GM19099 (cell line): ENCODE results near the gene KCNMB2.

Source experiments
- POLR2A ChIP-seq: IDR thresholded peaks from 3 replicates; pipeline ENCODE4 v1.6.1; 2011; ENCODE audit warnings: low read depth; ENCODE audit not compliant: insufficient read length; ENCODE audit errors: extremely low read depth

KCNMB2 gene

DNA sequence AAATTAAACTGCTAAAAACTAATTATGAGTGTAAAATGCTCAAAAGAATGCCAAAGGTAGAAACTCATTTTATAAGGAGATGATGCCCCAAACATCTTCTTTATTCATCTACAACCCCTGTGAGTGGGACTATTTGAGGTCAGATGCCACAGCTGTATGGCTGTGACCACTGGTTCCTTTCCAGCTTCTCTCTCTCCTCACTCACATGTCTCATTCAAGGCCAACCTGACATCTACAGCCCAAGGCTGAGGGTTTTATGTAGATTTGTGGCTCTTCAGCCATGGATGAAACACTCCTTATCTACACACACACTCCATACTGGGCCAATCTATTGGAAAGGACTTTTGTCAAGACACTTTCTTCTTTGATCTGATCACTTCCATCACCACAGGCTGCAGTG lies 231.3 kb downstream of the KCNMB2 start:
- no peak for TF ChIP-seq POLR2A

DNA sequence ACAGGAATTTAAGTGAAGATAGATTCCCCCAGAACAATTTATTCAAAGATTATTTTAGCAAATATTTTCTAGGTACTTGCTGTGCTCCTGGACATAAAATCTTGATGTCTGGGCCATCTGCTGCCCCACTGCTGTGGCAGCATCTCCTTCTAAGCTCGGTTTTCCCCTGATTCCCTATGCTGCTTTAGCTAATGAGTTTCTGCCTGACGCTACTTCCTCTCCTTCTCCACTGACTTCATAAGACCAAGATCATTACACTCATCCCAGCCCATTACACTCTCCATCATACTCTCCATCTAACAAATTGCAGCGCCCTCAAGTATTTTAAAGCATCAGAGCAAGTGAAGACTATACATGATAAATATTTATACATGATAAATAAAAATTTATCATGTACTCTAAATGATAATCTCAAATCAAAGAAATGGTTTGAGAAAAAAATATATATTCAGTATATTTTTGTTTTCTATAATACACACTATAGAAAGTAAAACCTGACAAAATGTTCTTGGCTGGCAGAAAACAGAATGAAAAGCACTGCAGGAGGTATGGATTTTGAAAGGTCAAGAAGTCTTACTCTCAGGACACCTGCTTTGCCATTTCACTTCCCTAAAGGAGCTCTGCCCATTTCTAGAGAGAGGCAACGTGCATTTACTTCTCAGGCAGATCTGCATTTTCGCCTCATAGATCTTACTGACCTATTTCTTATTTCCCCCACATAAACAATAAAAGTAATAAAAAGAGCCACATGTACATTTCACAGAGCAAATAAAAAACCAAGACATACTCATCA lies 232.0 kb downstream of the KCNMB2 start:
- TF ChIP-seq POLR2A = no peak

DNA sequence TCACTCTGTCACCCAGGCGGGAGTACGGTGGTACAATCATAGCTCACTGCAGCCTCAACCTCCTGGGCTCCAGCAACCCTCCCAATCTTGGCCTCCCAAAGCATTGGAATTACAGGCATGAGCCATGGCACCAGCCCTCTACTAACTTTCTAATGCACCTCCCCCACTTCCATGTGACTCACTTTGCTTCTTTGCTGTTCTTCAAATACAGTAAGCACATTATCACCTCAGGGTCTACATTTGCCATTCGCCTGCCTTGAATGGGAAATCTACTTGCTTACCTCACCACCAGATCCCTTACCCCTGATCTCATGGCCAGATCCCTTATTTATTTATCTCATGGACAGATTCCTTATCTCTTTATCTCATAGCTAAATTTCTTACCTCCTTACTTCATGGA lies 235.3 kb downstream of the KCNMB2 start:
- no peak for TF ChIP-seq POLR2A

DNA sequence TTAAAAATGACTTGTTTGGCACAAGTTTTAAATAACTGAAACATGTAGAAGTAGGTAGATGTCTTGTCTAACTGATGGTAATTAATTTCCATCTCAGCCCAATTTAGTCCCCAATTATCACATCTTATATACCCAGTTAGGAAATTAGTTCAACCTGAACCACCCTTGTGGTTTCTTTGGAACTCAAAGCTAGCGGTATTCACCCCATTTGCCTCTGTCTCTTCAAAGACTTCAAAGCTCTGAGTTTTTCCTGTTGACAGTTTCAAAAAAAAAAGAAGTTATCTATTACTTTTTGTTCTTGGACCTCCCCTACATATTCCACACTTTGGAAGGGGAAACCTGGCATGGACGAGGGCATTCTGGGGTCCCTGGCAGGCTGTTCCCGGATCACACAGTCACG lies 236.5 kb downstream of the KCNMB2 start:
- TF ChIP-seq POLR2A = no peak

DNA sequence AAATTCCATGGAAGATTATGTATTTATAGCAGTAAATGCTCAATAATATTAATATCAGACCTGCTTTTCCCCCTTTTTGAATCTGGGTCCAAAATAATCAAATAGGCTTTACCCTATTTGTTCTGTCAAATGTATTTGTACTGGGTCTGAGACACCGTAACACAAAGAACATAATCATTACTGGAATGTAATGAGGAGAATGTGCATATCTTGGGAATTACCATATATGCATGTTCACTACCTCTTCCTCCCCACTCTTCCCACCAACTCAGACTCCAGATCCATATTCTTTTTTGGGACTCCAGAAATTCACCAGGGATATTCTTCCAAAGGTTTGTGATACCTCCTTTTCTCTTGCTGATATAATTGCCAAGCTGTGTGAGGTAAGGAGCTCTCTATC lies 237.1 kb downstream of the KCNMB2 start:
- no peak for TF ChIP-seq POLR2A

DNA sequence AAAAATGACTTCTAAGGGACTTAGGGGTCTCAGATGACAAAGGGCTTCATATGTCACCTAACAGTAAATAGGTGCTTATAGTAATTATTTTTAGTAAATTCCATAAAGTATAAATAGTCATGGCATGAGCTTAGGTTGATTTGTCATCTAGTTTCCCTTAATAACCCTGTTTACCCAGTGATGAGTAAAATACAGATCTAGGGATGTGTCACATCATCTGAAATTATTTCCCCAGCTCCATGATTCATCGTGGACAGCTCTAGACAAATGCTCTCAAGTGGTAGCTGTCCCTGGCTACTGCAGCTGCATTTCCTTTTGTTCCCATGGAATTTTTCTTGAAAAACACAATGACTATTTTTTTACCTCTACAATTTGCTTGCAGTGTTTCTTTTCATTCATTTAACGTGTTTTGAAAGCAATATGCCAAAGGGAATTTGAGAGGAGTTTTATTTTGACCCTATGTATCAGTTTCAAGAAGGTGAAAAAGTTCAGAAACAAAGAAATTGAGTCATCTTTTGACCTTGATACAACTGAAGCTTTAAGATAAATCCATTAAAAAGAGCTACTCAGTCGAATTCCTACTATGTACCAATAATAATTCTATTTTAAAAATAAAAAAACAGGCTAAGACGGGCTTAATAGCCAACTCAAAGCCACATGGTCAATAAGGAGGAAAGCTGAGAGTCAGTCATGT lies 241.6 kb downstream of the KCNMB2 start:
- TF ChIP-seq POLR2A = no peak

DNA sequence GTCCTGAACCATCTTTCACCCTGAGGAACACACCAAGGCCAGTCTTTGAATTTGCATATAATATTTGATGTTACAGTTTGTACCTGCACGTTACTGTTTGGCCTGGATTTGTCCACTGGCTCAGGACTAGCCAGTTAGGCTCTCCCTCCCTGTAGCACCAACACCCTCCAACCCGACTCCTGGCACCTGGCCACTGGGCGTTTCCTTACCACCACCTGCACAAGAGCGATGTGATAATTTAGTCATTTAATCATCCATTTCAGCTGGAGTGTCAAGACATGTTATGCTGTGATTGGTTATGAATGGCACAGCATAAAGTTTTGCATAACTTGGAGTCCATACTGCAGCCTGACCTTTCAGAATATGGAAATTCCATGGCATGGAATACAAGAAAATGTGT lies 242.4 kb downstream of the KCNMB2 start:
- TF ChIP-seq POLR2A = no peak

DNA sequence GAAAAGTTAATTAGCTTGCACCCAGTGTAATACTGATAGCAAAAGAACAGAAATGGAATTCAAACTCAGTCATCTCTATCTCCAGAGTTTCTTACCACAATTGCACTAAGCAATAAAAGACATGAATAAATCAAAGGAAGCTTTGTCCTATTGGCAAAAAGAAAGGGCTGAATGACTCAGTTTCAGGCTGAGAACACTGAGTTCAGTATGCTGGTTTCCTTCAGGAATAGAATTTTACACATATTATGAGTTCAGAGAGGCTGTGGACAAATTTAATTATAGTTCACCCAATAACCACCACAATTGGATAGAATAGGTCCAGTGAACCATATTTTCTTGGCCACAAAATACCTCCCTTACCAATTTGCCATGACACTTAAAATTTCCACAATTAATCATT lies 249.7 kb downstream of the KCNMB2 start:
- no peak for TF ChIP-seq POLR2A

DNA sequence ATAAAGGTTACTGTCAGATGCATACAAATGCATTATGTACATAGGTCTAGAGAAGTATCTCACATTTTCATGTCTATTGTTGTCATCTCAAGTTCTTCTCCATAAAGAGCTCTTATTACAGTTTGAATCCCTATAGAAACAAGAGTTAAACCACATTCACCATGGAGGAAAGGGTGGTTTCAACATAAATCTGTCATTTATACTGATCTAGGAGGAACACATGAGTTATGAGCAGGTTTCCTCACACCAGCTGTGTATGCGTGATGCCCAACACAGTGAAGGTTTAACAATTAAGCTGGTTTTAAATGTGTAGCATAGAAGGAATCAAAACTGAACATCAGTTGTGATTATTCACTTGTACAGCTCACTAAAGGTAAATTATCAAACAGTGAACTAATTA lies 251.7 kb downstream of the KCNMB2 start:
- TF ChIP-seq POLR2A = no peak

DNA sequence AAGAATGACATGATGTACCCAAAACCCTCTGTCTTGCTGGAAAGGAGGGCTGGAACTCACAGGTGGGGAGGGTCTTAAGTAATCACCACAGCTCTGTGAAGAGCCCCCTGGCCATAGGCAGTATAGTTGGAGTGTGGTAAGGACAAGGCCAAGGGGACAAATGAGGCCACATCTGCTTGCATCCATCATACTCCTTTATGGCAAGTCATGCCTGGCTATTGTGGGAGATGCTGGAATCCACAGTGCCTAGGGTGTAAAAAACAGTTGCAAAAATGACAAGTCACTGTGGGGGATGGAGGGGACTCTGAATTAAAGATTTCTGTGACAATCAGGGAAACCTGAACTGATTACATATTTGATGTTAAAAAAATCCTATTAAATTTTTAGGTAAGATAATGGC lies 258.5 kb downstream of the KCNMB2 start:
- TF ChIP-seq POLR2A = no peak

DNA sequence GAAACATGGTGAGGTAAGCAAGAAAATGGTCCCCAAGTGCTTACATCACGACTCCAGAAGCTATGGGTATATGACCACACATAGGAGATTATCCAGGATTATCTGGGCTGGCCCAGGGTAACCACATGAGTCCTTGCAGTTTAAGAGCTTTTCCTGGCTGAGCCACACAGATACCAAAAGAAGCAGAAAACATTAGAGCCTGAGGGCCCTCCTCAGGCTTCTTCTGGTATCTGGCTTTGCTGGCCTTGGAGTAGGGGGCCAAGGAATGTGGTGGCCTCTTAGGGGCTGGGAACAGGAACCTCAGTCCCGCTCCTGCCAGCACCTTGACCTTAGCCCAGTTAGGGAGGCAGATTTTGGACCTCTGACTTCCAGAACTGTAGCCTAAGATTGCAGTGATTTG lies 259.1 kb downstream of the KCNMB2 start:
- no peak for TF ChIP-seq POLR2A

DNA sequence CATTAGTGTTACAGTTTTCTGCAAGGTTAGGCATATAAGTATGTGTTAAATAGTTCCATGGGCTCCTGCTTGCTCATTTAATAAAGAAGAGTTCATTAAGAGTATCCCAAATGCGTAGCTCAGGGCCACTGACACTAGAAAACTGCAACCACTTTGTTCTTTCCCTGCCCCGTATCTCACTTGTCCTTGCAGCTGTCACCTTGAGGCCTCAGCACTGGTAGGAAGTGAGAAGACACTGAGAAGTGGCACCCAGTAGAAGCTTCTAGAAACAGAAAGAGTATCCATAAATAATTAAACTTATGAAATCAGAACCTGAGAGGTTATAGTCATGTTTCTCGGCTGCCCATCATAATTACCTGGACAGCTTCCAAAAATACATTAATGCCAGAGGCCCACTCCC lies 266.0 kb downstream of the KCNMB2 start:
- TF ChIP-seq POLR2A = no peak

DNA sequence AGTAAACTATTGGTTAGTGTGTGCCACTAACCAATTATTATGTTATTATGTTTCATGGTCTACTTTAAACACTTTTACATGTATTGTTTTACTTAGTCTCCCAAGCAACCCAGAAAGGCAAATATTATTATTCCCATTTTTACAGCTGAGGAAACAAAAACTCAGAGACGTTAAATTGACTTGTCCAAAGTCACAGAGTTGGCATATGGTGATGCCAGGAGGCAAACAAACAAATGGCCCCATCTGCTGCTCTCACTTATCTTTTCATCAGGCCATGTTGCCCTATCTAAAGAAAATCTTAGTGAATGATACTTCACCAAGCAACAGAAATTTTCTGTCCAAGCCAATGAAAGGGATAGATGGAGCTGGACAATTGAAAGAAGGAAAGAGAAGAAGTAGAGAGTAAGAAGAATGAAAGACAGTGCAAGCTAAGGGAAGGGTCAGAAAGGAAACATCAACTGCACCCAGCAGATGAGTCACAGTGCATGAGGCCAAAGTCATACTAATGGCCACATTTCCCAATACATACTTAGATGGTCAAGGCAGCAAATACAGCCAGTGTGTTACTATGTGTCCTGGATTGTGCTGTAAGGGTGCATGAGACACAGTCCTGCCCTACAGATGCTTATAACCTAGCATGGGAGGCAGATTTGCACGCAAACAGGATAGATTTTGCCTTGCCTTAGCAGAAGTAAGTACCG lies 266.9 kb downstream of the KCNMB2 start:
- TF ChIP-seq POLR2A = no peak

DNA sequence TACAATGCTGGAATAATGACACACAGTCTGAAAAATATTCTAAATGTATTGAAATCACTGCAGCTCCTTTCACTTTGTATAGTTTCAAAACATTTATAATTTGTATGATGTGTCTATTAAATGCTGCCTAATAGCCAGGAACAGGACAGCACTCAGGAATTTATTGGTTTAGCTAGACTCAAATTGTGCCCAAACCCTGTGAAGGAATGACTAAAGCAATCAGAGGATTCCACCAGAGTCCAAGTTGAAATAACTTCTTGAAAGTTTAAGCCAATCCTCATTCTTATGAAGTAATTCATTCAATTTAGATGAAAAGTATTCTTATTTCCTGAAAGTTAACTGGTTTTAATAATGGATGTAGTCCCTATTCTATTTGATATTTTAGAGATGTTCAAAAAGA lies 268.4 kb downstream of the KCNMB2 start:
- TF ChIP-seq POLR2A = no peak

DNA sequence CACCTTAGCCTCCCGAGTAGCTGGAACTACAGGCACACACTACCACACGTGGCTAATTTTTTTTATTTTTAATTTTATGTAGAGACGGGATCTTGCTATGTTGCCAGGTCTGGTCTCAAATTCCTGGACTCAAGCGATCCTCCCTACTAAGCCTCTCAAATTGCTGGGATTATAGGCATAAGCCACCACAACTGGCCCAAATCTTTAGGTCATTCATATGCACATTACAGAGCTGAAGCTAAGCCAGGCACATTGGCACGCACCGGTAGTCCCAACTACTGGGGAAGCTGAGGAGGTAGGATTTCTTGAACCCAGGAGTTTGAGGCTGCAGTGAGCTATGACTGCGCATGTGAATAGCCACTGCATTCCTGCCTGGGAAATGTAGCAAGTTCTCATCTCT lies 269.5 kb downstream of the KCNMB2 start:
- TF ChIP-seq POLR2A = no peak

DNA sequence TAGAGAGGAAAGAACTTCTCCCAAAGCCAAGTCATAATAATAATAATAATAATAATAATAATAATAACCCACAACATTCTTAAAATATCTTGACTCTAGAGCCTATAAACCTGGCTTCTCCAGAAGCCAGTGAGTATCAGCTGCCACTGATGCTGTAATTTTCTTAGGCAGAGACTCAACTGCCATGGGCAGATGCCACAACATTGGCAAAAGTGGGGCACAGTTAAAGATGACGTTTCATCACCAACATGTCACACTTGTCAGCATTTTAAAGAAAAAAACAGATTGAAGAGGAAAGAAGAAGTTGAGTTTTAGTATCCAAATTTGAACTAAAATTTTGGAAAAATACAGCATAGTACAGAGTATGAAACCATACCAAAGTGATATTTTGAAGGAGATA lies 270.4 kb downstream of the KCNMB2 start:
- no peak for TF ChIP-seq POLR2A
